ENCODE measurements around the gene SMIM28. TPM values are rescaled to one million over a fixed set of nuclear protein-coding genes. Genes with fewer than 3 reads are reported as not detected.

Gene SMIM28
- total and polyA plus RNA-seq, 12 donors: not detected

GRCh38 chr6:138402838-138403187 is 25.1 kb downstream of the SMIM28 start:
- intact Hi-C loops (cut with DNase I): loop anchor here in 9 of 10 donors (5.0 to 10.0 kb wide), 7 partner anchors 96 to 288 kb away; no protein-coding TSS in a partner anchor
- Histone ChIP-seq H3K36me3 (peaks cover 0 to 25% (median 17%) of the 10 kb centered on the region in 9 donors), H3K27ac (peak overlapping the region in 7 of 10 donors; percentile 86 to 98 (median 95)), H3K9me3 (no peaks in the 10 kb centered on the region), H3K4me1 (peaks cover 0 to 28% (median 20%) of the 10 kb centered on the region in 9 donors), H3K4me3 (peak overlapping the region in 8 of 10 donors; percentile 63 to 92 (median 84)), H3K27me3 (no peaks in the 10 kb centered on the region)
- ATAC-seq: no peak
- no peak for DNase-seq
- TF ChIP-seq CTCF (IDR thresholded peaks at IDR 0.05): no peak
- WGBS, 2 donors: 90 to 97% methylated on average over 8 of the region's 8 CpGs

GRCh38 chr6:138403324-138403800 is 25.7 kb downstream of the SMIM28 start:
- H3K4me3 ChIP-seq: peak overlapping the region; percentile 43 to 92 (median 78)
- ATAC-seq: peak; percentile 30 to 74 (median 62)
- WGBS, 2 donors: 1% methylated on average over 30 of the region's 30 CpGs
- H3K36me3 ChIP-seq: peaks cover 0 to 31% (median 19%) of the 10 kb centered on the region in 9 donors
- intact Hi-C loops (cut with DNase I): loop anchor here in 9 of 10 donors (5.0 to 10.0 kb wide), 7 partner anchors 96 to 289 kb away; no protein-coding TSS in a partner anchor
- H3K27me3 ChIP-seq: no peaks in the 10 kb centered on the region
- peak overlapping the region; percentile 86 to 98 (median 95) for H3K27ac ChIP-seq
- DNase-seq: peak; percentile 45 to 60
- TF ChIP-seq CTCF (IDR thresholded peaks at IDR 0.05): peak in 6 of 9 donors; percentile 8 to 55 (median 38)
- H3K9me3 ChIP-seq: no peaks in the 10 kb centered on the region
- peaks cover 0 to 28% (median 20%) of the 10 kb centered on the region in 9 donors for H3K4me1 ChIP-seq

- peak within 1 kb of the TSS; percentile 43 to 92 (median 78) for H3K4me3 ChIP-seq
- peak; percentile 92 to 95 (median 94) for ATAC-seq
- TF ChIP-seq CTCF (IDR thresholded peaks at IDR 0.05): peak; percentile 51 to 82 (median 68)
- no peaks in the 10 kb centered on the region for H3K9me3 ChIP-seq
- DNase-seq: peak; percentile 95
- H3K27me3 ChIP-seq: no peaks in the 10 kb centered on the region
- H3K36me3 ChIP-seq: peaks cover 0 to 38% (median 25%) of the 10 kb centered on the region in 9 donors
- intact Hi-C loops (cut with DNase I): loop anchor here in 9 of 10 donors (5.0 to 10.0 kb wide), 7 partner anchors 97 to 289 kb away; no protein-coding TSS in a partner anchor
- peaks cover 0 to 28% (median 20%) of the 10 kb centered on the region in 9 donors for H3K4me1 ChIP-seq
- H3K27ac ChIP-seq: peak within 1 kb of the TSS; percentile 86 to 98 (median 95)
- WGBS, 2 donors: 0% methylated on average over 86 to 92 of the region's 92 CpGs
These were observed 26.3 kb downstream of the SMIM28 start, which contains the start of gene HEBP2 for GRCh38 chr6:138403801-138404665. Gene HEBP2, plus strand, starts transcription at chr6:138404223. Its CDS starts 273 bp downstream, at chr6:138404496.

GRCh38 chr6:138404666-138405337 is 27.1 kb downstream of the SMIM28 start:
- no peak for TF ChIP-seq CTCF (IDR thresholded peaks at IDR 0.05)
- no peaks in the 10 kb centered on the region for H3K9me3 ChIP-seq
- intact Hi-C loops (cut with DNase I): loop anchor here in 9 of 10 donors (5.0 to 10.0 kb wide), 9 partner anchors 98 to 367 kb away; partner anchors contain the start of gene CCDC28A (in 1 of the 9)
- 5 to 6% methylated on average over 35 of the region's 35 CpGs for WGBS, 2 donors
- H3K27ac ChIP-seq: peak overlapping the region; percentile 86 to 98 (median 95)
- H3K4me1 ChIP-seq: peaks cover 0 to 28% (median 20%) of the 10 kb centered on the region in 9 donors
- peak in 1 of 2 donors; percentile 32 for DNase-seq
- H3K27me3 ChIP-seq: no peaks in the 10 kb centered on the region
- H3K4me3 ChIP-seq: peak overlapping the region; percentile 43 to 92 (median 78)
- ATAC-seq: peak; percentile 2 to 32 (median 10)
- H3K36me3 ChIP-seq: peaks cover 0 to 45% (median 31%) of the 10 kb centered on the region in 9 donors
